GM23338 (cell line): Measurements from ENCODE around the gene EHD1. TPM values are rescaled to one million over a fixed set of nuclear protein-coding genes. Genes with fewer than 3 reads are reported as not detected.
"Not testable (repeated sequence)": the region's sequence is repeated elsewhere in the genome, so short reads cannot be mapped to it uniquely, and the experiment has no call there.

ENCODE experiments used
- ATAC-seq: fragments of 200-7000 bp; cut with Tn5 transposase; 3 replicates; pipeline ENCODE4 v1.9.1; 2020
- DNase-seq: peaks from one replicate; pipeline ENCODE4 v3.0.0-alpha.2; 2015; ENCODE audit warnings: low spot score
- H2AFZ ChIP-seq: fragments of 200-600 bp; sonication (generic); 2 replicates; pipeline ENCODE4 v1.8.0; 2016; ENCODE audit warnings: antibody characterized with exemption, mild to moderate bottlenecking, moderate library complexity
- H3F3A ChIP-seq: fragments of 200-600 bp; sonication (generic); replicated peaks from 2 replicates; pipeline ENCODE4 v1.8.0; 2017; ENCODE audit warnings: antibody characterized with exemption, mixed run types, low read depth
- H3K27ac ChIP-seq: fragments of 200-600 bp; sonication (generic); 2 replicates; pipeline ENCODE4 v1.6.1; 2016; ENCODE audit warnings: low read depth
- H3K27me3 ChIP-seq: fragments of 200-600 bp; sonication (generic); 2 replicates; pipeline ENCODE4 v1.8.0; 2016; ENCODE audit warnings: mild to moderate bottlenecking, mixed run types, moderate library complexity; ENCODE audit not compliant: insufficient read depth
- H3K36me3 ChIP-seq: fragments of 200-600 bp; sonication (generic); 2 replicates; pipeline ENCODE4 v1.8.0; 2016; ENCODE audit warnings: mild to moderate bottlenecking; ENCODE audit not compliant: insufficient read depth
- H3K4me1 ChIP-seq: fragments of 200-600 bp; sonication (generic); 2 replicates; pipeline ENCODE4 v1.8.0; 2016; ENCODE audit warnings: mild to moderate bottlenecking, moderate library complexity; ENCODE audit not compliant: insufficient read depth
- H3K4me2 ChIP-seq: fragments of 200-600 bp; sonication (generic); 2 replicates; pipeline ENCODE4 v1.7.1; 2017; ENCODE audit warnings: mixed run types
- H3K4me3 ChIP-seq: fragments of 200-600 bp; sonication (generic); 2 replicates; pipeline ENCODE4 v1.6.1; 2016; ENCODE audit warnings: mixed run types
- H3K79me2 ChIP-seq: fragments of 200-600 bp; sonication (generic); replicated peaks from 2 replicates; pipeline ENCODE4 v1.8.0; 2017; ENCODE audit warnings: mild to moderate bottlenecking; ENCODE audit not compliant: insufficient read depth
- H3K9me2 ChIP-seq: fragments of 200-600 bp; sonication (generic); 2 replicates; pipeline ENCODE4 v1.8.0; 2017; ENCODE audit not compliant: insufficient read depth
- H4K20me1 ChIP-seq: fragments of 200-600 bp; sonication (generic); replicated peaks from 2 replicates; pipeline ENCODE4 v1.8.0; 2017; ENCODE audit warnings: mild to moderate bottlenecking; ENCODE audit not compliant: insufficient read depth
- H3K27ac Mint-ChIP-seq: 2 replicates; pipeline ENCODE4 v1.8.0; 2020; ENCODE audit warnings: inconsistent platforms, mild to moderate bottlenecking, moderate library complexity, mixed read lengths
- H3K27me3 Mint-ChIP-seq: 3 replicates; pipeline ENCODE4 v1.8.0; 2022; ENCODE audit warnings: low read depth, mild to moderate bottlenecking, moderate library complexity, mixed read lengths, inconsistent platforms; ENCODE audit not compliant: insufficient read depth, poor library complexity
- H3K36me3 Mint-ChIP-seq: 3 replicates; pipeline ENCODE4 v1.8.0; 2021; ENCODE audit warnings: low read depth, mild to moderate bottlenecking, inconsistent platforms, moderate library complexity, mixed read lengths
- H3K4me1 Mint-ChIP-seq: 3 replicates; pipeline ENCODE4 v1.8.0; 2020; ENCODE audit warnings: mild to moderate bottlenecking, inconsistent platforms, mixed read lengths
- H3K4me3 Mint-ChIP-seq: 3 replicates; pipeline ENCODE4 v1.8.0; 2021; ENCODE audit warnings: moderate library complexity, mild to moderate bottlenecking, inconsistent platforms, mixed read lengths
- H3K9me3 Mint-ChIP-seq: 3 replicates; pipeline ENCODE4 v1.8.0; 2020; ENCODE audit warnings: moderate library complexity, mild to moderate bottlenecking, inconsistent platforms, mixed read lengths
- CREB1 ChIP-seq: fragments of 250-450 bp; sonication (Bioruptor Pico); IDR thresholded peaks from 2 replicates; pipeline ENCODE4 v1.5.0; 2020; ENCODE audit warnings: low read depth, mild to moderate bottlenecking, moderate library complexity
- CTCF ChIP-seq, 2 experiments: fragments of 200-600 bp in 1 of 2; sonication (generic) in 1 of 2; conservative IDR thresholded peaks; 2 replicates each; pipeline versions ENCODE4 v1.5.1 to v1.6.1; 2016 to 2017; ENCODE audit warnings: antibody characterized with exemption in 2 of 2, low read depth in 2 of 2, mild to moderate bottlenecking in 2 of 2, moderate library complexity in 1 of 2
- EZH2 ChIP-seq: fragments of 200-600 bp; sonication (generic); IDR thresholded peaks from one replicate; pipeline ENCODE4 v1.8.0; 2017; ENCODE audit warnings: antibody characterized with exemption, mild to moderate bottlenecking, low read depth; ENCODE audit not compliant: unreplicated experiment
- EZH2phosphoT487 ChIP-seq: fragments of 200-600 bp; sonication (generic); IDR thresholded peaks from one replicate; pipeline ENCODE4 v1.8.1; 2018; ENCODE audit warnings: antibody characterized with exemption; ENCODE audit not compliant: unreplicated experiment
- ZNF331 ChIP-seq: fragments of 250-450 bp; sonication (Bioruptor Pico); IDR thresholded peaks from 2 replicates; pipeline ENCODE4 v1.5.0; 2020; ENCODE audit warnings: low read depth, mild to moderate bottlenecking, moderate library complexity
- polyA plus RNA-seq: library from polyadenylated mRNA; unstranded; fragments of >200 nt; fragmentation: Nextera tagmentation; extraction: Ambion mirVana; gene quantifications from 2 replicates; pipeline ENCODE4 v1.2.1, GENCODE V29; 2016
- total RNA-seq: library from RNA; depleted of rRNA; stranded (reverse); fragments of >200 nt; shearing (Covaris generic); gene quantifications from 2 replicates; pipeline ENCODE4 v1.2.3, GENCODE V29; 2014
- TF ChIP-seq, protein P1 (sequence below): IDR thresholded peaks from 2 replicates; pipeline ENCODE4 v1.6.1; 2016; ENCODE audit warnings: antibody characterized with exemption

EHD1 gene
- total and polyA plus RNA-seq, 2 experiments from 2014 or later, result 16.7 to 69.7 TPM

DNA sequence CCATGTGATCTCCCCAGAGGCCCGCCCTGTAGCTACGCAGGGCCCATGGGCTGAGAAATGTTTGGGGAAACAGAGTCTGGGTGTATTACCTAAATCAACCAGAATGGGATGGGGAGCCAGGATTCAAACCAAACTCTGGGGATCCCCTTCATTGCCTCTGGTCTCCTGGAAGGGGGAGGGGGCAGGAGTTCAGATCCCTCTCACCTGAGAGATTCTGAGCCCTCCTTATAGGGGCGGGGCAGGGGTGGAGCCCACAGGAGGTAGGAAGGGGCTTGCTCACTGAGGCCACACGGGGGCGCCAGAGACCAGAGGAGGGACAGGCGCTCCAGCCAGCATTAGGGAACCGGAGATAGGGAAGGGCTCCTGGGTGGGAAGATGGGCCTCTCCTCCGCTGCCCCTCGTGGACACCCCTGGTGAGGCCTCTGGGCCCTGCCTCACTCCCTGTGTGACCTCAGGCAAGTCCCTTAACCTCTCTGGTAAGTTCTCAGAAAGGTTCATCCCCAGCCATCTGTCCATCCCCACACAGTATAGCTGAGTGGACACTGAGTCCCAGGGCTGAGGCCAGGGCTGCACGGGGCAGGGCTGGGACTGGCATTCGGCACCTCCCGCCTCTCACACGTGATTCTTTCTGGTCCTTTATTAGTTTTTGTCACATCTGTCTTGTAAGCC lies 31.3 kb downstream of the EHD1 start:
- Histone ChIP-seq H3K9me2 (no peaks in the 10 kb centered on the region), H3K4me3 (no peak overlapping the region), H2AFZ (peak overlapping the region; percentile 61), H4K20me1 (no peaks in the 10 kb centered on the region), H3K27me3 (no peaks in the 10 kb centered on the region), H3K36me3 (no peaks in the 10 kb centered on the region), H3K4me1 (peaks cover 15% of the 10 kb centered on the region), H3F3A (no peaks in the 10 kb centered on the region), H3K79me2 (no peaks in the 10 kb centered on the region), H3K27ac (peak overlapping the region; percentile 11; the same call in 1 of the 2 replicates), H3K4me2 (peak overlapping the region; percentile 23; the same call in 1 of the 2 replicates)
- Mint-ChIP-seq H3K9me3 (no peaks in the 10 kb centered on the region), H3K27me3 (peaks cover 15% of the 10 kb centered on the region), H3K4me1 (peaks cover 39% of the 10 kb centered on the region), H3K36me3 (no peaks in the 10 kb centered on the region), H3K27ac (peak overlapping the region; percentile 92; the same call in 1 of the 2 replicates), H3K4me3 (no peak overlapping the region; the same call in 2 of the 3 replicates)
- ATAC-seq (peak; percentile 65), DNase-seq (peak; percentile 98)
- TF ChIP-seq EZH2phosphoT487, result no peak
- TF ChIP-seq CTCF (conservative IDR thresholded peaks at IDR 0.05; ENCODE audit: low read depth in 2 of 2), result peak; percentile 97 to 98
- TF ChIP-seq ZNF331, result no peak
- no peak for TF ChIP-seq EZH2

- H3K4me1 Mint-ChIP-seq, result peaks cover 35% of the 10 kb centered on the region
- H3K27me3 ChIP-seq, ATAC-seq, H3K27ac Mint-ChIP-seq, DNase-seq, H3K36me3 Mint-ChIP-seq, H3K9me3 Mint-ChIP-seq, H3F3A ChIP-seq, H3K27ac ChIP-seq, H3K79me2 ChIP-seq, H2AFZ ChIP-seq, H3K36me3 ChIP-seq, H3K4me3 ChIP-seq, H3K9me2 ChIP-seq, H4K20me1 ChIP-seq, H3K4me2 ChIP-seq: not testable (repeated sequence)
- peaks cover 12% of the 10 kb centered on the region for H3K4me1 ChIP-seq
- peak overlapping the region; percentile 84; the same call in 1 of the 3 replicates for H3K4me3 Mint-ChIP-seq
- peaks cover 15% of the 10 kb centered on the region for H3K27me3 Mint-ChIP-seq
Measured at GRCh38 chr11:64845776-64846129, 32.7 kb downstream of the EHD1 start.

DNA sequence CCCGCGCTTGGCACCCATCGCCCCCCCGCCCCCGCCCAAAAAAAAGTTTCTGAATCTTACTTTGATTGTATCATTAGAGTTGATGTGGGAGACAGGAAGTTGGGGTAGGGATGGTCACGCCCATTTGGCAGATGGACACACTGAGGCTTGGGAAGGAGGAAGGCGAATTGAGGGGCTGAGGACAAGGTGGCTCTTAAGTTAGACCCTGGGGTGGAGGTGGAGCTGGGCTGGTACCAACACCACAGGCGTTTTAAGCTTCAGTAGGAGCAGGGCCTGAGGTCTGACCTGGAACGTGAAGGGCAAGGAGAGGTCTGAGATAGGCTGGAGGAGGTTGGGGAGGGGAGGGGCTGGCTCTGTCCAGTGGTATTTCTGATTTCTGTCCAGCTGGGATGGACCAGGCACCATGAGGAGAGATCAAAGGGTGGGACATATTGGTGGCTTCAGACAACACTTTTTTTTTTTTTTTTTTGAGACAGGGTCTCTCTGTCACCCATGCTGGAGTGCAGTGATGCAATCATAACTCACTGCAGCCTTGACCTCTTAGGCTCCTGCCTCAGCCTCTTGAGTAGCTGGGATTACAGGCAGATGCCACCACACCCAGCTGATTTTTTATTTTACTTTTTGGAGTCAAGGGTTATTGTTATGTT lies 33.2 kb downstream of the EHD1 start:
- Mint-ChIP-seq H3K9me3 (no peaks in the 10 kb centered on the region), H3K4me3 (peak overlapping the region; percentile 84), H3K27ac (peak overlapping the region; percentile 74), H3K4me1 (peaks cover 35% of the 10 kb centered on the region), H3K27me3 (peaks cover 15% of the 10 kb centered on the region), H3K36me3 (no peaks in the 10 kb centered on the region)
- H3K9me2 ChIP-seq, result no peaks in the 10 kb centered on the region
- no peaks in the 10 kb centered on the region for H3K36me3 ChIP-seq
- no peaks in the 10 kb centered on the region for H4K20me1 ChIP-seq
- peak overlapping the region; percentile 93 for H3K4me2 ChIP-seq
- peak overlapping the region; percentile 88; the same call in 1 of the 2 replicates for H2AFZ ChIP-seq
- H3K27ac ChIP-seq, result no peak overlapping the region
- no peak for ATAC-seq
- no peaks in the 10 kb centered on the region for H3F3A ChIP-seq
- H3K4me1 ChIP-seq, result peaks cover 12% of the 10 kb centered on the region
- no peaks in the 10 kb centered on the region for H3K79me2 ChIP-seq
- no peak for DNase-seq
- H3K4me3 ChIP-seq, result peak overlapping the region; percentile 86
- H3K27me3 ChIP-seq, result no peaks in the 10 kb centered on the region
- TF ChIP-seq, protein P1, sequence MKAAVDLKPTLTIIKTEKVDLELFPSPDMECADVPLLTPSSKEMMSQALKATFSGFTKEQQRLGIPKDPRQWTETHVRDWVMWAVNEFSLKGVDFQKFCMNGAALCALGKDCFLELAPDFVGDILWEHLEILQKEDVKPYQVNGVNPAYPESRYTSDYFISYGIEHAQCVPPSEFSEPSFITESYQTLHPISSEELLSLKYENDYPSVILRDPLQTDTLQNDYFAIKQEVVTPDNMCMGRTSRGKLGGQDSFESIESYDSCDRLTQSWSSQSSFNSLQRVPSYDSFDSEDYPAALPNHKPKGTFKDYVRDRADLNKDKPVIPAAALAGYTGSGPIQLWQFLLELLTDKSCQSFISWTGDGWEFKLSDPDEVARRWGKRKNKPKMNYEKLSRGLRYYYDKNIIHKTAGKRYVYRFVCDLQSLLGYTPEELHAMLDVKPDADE, result no peak
- no peak for TF ChIP-seq EZH2phosphoT487
- TF ChIP-seq CREB1 (CRISPR knock-in tag), result no peak
